ENCODE data around the gene MCRIP1. TPM values are rescaled to one million over a fixed set of nuclear protein-coding genes. Genes with fewer than 3 reads are reported as not detected.

Gene MCRIP1
- total and polyA plus RNA-seq, 9 of the 15 experiments (the other 6 are each of a cell fraction or from before 2014, with no cell fraction given), result 0.39 to 35.8 (median 9.7) TPM

GRCh38 chr17:81821603-81822311 is 11.3 kb downstream of the MCRIP1 start (continued):
- peak; percentile 47; the same call in 1 of the 2 replicates for TF ChIP-seq ETV1 (tag; conservative IDR thresholded peaks at IDR 0.05; ENCODE audit: low read depth)
- TF ChIP-seq BRF2 (IDR thresholded peaks at IDR 0.05; ENCODE audit: borderline replicate concordance, insufficient read depth, insufficient read length), result no peak
- 0 out of 2 replicates have a peak, but pooled peaks have one; percentile 49 for TF ChIP-seq LCOR (CRISPR knock-in tag; IDR thresholded peaks at IDR 0.05)
- TF ChIP-seq XRCC4 (IDR thresholded peaks at IDR 0.05; ENCODE audit: extremely low read depth, insufficient read depth, insufficient read length), result no peak
- TF ChIP-seq ZBTB12 (CRISPR knock-in tag; IDR thresholded peaks at IDR 0.05), result no peak
- no peak for TF ChIP-seq ZNF445 (CRISPR knock-in tag; IDR thresholded peaks at IDR 0.05; ENCODE audit: low read depth)
- TF ChIP-seq TSHZ1 (CRISPR knock-in tag; IDR thresholded peaks at IDR 0.05), result no peak; the same call in 1 of the 2 replicates
- no peak for TF ChIP-seq ZNF518B (CRISPR knock-in tag; IDR thresholded peaks at IDR 0.05)
- peak; percentile 24 for TF ChIP-seq NEUROD1 (IDR thresholded peaks at IDR 0.05; ENCODE audit: borderline replicate concordance, low read depth, low read length, partially characterized antibody)
- peak; percentile 72; the same call in 1 of the 2 replicates for TF ChIP-seq HDAC2 (IDR thresholded peaks at IDR 0.05)
- no peak for TF ChIP-seq THAP12 (CRISPR knock-in tag; IDR thresholded peaks at IDR 0.05)
- no peak for TF ChIP-seq DDX20 (tag; IDR thresholded peaks at IDR 0.05; ENCODE audit: low read depth)
- TF ChIP-seq ZNF197 (CRISPR knock-in tag; IDR thresholded peaks at IDR 0.05; ENCODE audit: low read depth), result peak; percentile 80
- TF ChIP-seq EZH2 (IDR thresholded peaks at IDR 0.05; ENCODE audit: borderline replicate concordance, low read depth, low read length), result no peak

Measured in K562 (cell line).